ENCODE data around the gene LRRC36.

LRRC36 gene

GRCh38 chr16:67389911-67390815, 63.5 kb downstream of the LRRC36 start:
- no peak for DNase-seq (ENCODE audit: low read depth)

- DNase-seq (ENCODE audit: low read depth), result no peak
Measured at GRCh38 chr16:67390816-67391423, 64.3 kb downstream of the LRRC36 start.

- DNase-seq (ENCODE audit: low read depth), result no peak
Measured at GRCh38 chr16:67391424-67392300, 65.0 kb downstream of the LRRC36 start.

- no peak for DNase-seq (ENCODE audit: low read depth)
Measured at GRCh38 chr16:67392301-67393059, 65.9 kb downstream of the LRRC36 start.

GRCh38 chr16:67393111-67393787, 66.6 kb downstream of the LRRC36 start, which contains the start of gene TPPP3:
TSS of gene TPPP3 (minus strand) at chr16:67393498. CDS start at chr16:67391111, 2,387 bp downstream.
- peak; percentile 52 for DNase-seq (ENCODE audit: low read depth)

GRCh38 chr16:67393788-67394154, 67.2 kb downstream of the LRRC36 start:
- no peak for DNase-seq (ENCODE audit: low read depth)

GRCh38 chr16:67394155-67395104, 67.8 kb downstream of the LRRC36 start:
- no peak for DNase-seq (ENCODE audit: low read depth)

- no peak for DNase-seq (ENCODE audit: low read depth)
Measured at GRCh38 chr16:67395105-67395457, 68.5 kb downstream of the LRRC36 start.

GRCh38 chr16:67395458-67396158, 69.0 kb downstream of the LRRC36 start:
- no peak for DNase-seq (ENCODE audit: low read depth)

- DNase-seq (ENCODE audit: low read depth), result peak; percentile 75
Measured at GRCh38 chr16:67396159-67397035, 69.8 kb downstream of the LRRC36 start.

GRCh38 chr16:67397036-67397801, 70.6 kb downstream of the LRRC36 start:
- DNase-seq (ENCODE audit: low read depth), result no peak

- no peak for DNase-seq (ENCODE audit: low read depth)
Measured at GRCh38 chr16:67397812-67398545, 71.4 kb downstream of the LRRC36 start.

GRCh38 chr16:67398546-67399217, 72.1 kb downstream of the LRRC36 start:
- DNase-seq (ENCODE audit: low read depth), result no peak

- no peak for DNase-seq (ENCODE audit: low read depth)
Measured at GRCh38 chr16:67399218-67399733, 72.7 kb downstream of the LRRC36 start.

- no peak for DNase-seq (ENCODE audit: low read depth)
Measured at GRCh38 chr16:67399749-67400704, 73.4 kb downstream of the LRRC36 start.
